GM19035 (cell line): ENCODE measurements around the gene APOA4.
"Not testable (repeated sequence)": the region's sequence is repeated elsewhere in the genome, so short reads cannot be mapped to it uniquely, and the experiment has no call there.

Experiments used
- ATAC-seq: cut with Tn5 transposase; IDR thresholded peaks from one replicate; pipeline ENCODE4 v1.9.1; 2021; ENCODE audit not compliant: unreplicated experiment

APOA4 gene

DNA sequence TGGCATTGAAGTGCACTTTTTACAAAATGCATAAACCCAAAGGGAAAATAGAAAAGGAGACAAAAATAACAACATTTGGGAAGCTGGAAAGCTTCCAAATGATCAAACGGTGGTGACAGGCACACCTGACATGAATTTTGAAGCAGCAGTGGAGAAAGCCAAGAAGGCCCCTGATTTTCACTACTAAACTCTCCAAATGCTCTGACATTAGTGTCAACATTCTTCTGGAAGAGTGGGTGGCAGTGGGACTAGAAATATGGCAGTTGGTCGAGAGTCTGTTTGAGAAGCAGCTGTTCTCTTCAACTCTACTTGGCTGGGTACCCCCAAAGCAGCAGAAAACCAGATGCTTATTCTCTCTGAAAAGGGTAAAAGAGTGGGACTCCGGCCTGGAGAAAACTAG is 19.1 kb downstream of the APOA4 start:
- no peak for ATAC-seq

DNA sequence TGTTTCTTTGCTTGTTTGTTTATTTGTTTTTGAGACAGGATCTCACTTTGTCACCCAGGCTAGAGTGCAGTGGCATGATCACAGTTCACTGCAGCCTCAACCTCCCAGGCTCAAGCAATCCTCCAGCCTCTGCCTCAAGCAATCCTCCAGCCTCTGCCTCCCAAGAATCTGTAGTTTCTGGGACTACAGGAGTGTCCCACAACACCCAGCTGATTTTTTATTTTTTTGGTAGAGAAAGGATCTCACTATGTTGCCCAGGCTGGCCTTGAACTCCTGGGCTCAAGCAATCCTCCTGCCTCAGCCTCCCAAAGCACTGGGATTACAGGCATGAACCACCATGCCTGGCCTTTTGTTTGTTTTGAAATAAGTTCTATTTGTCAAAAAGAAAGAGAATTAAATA is 21.4 kb downstream of the APOA4 start:
- not testable (repeated sequence) for ATAC-seq

DNA sequence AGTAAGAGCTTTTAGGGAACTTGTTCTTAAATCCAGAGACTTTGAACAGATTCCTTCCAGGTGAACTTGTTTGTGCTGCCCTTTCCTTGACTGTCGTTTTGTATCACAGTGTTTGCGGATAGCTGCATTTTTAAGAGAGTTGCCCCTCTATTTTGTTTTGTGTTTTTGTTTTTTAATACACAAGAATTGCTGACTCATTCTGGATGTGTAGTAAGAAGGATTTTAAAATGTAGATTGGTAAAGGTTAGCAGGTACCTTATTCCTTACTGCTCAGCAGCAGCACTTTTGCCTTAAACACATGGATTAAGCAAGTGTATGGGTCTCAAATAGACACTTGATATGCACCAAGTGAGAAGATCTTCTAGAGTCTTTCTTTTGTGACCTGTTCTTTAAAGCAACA is 22.5 kb downstream of the APOA4 start:
- no peak for ATAC-seq

DNA sequence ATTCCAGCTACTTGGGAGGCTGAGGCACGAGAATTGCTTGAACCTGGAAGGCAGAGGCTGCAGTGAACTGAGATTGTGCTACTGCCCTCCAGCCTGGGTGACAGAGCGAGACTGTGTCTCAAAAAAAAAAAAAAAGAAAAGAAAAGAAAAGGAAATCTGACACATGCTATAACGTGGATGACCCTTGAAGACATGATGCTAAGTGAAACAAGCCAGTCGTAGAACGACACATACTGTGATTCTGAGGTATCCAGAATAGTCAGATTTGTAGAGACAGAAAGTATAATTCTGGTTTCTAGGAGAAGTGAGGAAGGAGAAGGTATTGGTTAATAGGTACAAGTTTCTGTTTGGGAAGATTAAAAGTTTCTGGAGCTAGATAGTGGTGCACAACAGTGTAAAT is 24.7 kb downstream of the APOA4 start:
- no peak for ATAC-seq

DNA sequence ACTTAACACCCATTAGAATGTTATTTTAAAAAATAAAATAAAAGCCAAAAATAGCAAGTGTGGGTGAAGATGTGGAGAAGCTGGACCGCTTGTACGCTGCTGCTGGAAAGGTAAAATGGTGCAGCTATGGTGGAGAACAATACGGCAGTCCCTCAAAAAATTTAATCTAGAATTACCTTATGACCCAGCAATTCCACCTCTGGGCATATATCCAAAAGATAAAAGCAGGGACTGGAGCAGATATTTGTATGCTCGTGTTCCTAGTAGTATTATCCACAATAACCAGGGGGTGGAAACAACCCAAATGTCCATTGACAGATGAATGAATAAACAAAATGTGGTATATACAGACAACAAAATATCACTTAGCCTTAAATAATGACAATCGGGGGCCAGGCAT is 25.3 kb downstream of the APOA4 start:
- no peak for ATAC-seq

DNA sequence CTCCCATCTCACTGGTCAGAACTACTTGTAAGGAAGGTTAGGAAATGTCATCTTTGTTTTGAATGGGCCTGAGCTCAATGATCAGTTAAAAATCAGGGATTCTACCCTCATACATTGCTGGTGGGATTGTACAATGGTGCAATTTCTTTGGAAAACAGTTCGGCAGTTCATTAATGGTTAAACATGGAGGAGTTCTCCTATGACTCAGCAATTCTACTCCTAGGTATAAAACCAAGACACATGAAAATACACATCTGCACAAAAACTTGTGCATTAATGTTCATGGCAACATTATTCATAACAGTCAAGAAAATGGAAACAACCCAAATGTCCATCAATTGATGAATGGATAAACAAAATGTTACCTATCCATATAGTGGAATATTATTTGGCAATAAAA is 26.6 kb downstream of the APOA4 start:
- no peak for ATAC-seq

DNA sequence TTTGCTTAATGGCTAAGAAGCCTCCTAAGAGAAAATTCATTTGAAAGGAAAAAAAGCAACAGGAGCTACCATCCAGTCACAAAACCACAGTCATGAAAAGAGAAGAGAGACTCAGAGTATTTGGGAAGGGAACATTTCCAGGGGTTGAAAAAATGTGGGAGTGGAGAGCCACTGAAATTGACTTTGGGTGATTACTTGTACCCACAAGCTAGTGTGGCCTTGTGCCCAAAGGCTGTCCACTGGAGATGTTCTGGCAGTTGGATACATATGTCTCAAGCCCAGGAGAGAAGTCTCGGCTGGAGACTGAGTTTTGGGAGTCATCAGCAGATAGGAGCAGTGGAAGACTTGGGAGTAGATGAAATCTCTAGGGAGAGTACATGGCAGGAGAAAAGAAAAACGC is 28.3 kb downstream of the APOA4 start:
- ATAC-seq = no peak

DNA sequence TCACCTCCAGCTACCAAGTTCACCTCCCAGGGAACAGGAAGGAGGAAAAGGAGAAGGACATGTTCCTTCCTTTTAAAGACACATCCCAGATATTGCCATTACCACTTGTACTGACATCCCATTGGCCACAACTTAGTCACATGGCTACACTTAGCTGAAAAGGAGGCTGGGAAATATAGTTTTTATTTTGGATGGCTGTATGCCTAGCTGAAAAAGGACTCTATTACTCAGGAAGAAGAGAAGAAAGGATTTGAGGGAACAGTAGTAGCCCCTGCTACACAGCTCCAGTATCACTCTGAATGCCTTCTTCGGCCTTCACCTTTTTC is 29.4 kb downstream of the APOA4 start:
- ATAC-seq = no peak

DNA sequence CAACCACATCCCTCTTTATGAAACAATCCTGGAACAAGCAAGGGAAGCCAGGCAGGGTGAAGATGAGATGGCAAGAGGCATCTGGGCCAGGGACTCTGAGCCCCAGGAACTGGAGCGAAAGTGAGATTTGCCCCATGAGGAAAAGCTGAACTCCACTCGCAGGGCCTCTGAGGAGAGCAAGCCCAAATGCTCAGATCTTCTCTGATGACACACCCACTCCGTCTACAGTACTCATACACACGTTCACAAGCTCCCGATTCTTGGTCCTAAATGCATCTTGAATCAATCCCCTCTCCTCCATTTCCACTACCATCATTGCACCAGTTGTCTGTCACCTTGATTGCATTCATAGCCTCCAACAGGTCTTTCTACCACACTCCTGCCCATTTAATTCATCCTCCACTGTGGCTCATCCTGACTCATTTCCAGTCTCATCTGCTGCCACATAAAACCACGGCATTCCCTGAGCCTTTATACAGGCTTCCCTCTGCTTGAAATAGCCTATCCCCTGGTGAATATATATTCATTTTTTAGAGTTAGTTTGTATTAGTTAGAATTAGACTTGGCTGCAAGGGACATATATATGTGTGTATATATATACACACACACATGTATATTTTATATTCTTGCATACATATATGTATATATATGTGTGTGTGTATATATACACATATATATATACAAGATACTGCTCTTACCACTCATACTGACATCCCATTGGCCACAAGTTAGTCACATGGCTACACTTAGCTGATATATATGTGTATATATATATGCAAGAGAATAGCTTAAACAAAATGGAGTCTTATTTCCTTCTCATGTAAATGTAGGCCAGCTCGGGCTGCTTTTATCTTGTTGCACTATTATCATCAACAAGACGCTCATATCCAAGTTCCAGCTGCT is 30.0 kb downstream of the APOA4 start:
- ATAC-seq = no peak

DNA sequence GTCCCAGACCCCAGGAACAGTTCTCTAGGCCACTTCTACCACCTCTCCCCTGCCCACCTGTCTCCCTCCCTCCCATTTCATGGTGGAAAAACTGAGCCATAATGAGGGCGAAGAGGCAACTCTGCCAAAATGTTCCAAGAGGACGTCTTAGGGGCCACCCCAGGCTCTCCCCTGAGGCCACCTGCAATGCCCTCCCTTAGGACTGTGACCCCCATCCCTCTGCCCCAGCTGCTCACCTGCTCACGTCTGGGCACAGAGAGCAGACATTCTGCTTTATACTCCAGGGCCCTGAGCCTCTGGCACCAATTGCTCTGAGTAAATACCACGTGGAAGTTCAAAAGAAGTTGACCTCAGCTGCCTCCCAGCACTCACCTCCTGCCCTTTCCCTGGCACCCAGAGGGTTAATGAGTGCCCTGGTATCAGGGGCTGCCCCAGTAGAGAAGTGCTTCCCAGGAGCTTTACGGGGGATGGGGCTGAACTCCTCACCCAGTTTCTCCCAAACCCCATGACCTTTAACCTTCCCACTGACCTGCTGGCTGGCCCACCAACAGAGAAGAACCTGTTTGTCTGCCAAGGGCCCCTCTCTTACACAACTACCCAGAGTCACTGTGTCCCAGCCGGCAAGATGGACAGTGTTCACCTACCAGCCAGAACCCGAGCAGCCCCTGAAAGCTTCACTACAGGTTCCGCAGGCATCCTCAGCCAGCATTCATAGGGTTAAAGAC is 30.8 kb downstream of the APOA4 start:
- no peak for ATAC-seq

DNA sequence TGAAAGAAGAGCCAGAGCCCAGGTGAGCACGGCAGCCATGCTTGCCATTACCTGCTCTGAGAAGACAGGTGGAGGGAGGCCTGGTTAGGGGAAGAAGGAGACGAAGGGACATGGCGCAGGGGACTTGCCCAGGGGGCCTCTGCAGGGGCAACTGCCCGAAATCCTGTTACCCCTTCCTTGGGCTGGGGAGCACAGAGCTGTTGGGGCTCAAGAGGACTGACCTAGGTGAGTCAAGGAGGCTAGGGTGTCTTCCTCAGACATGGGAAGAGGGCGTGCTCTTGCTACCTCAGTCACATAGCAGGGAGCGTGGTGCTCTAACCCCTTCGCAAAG is 31.3 kb downstream of the APOA4 start, which contains the start of gene APOA5:
Gene APOA5 (minus strand): TSS at position 67 of the 331 bp plus-strand sequence. CDS start 19 bp downstream, at position 48.
- no peak for ATAC-seq

DNA sequence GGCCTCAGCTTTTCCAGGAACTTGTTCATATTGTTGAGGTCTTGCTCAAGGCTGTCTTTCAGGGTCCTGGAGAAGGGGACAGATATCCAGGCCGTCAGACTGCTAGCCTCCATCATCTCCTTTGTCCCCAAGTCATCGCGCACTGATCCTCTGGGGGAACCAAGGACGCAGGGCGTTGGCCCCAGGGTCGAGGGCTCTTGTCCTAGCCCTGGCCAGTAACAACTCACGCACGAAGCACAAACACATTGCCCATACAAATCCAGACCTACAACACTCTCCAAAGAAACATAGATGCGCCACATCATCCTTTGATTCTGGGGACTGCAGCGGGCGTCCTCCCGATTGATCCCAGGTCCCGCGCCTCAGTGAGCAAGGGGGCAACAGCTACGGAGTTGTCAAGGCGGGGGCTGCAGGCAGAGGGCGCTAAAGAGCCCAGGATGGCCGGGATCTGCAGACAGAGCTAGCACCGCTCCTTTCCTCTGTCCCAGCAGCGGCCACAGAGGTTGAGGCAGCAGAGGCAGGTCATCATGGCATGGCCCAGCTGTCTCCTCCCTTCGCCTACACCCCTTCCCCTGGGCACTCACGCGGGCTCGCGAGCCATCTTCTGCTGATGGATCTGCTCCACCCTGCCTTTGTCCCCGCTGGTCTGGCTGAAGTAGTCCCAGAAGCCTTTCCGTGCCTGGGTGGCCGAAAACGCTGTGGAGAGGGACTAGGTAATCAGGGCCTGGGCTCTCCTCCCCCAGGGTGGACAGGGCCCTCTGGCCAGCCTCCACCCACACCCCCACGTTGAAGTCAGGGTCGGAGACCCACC is 31.9 kb downstream of the APOA4 start:
- ATAC-seq = no peak

DNA sequence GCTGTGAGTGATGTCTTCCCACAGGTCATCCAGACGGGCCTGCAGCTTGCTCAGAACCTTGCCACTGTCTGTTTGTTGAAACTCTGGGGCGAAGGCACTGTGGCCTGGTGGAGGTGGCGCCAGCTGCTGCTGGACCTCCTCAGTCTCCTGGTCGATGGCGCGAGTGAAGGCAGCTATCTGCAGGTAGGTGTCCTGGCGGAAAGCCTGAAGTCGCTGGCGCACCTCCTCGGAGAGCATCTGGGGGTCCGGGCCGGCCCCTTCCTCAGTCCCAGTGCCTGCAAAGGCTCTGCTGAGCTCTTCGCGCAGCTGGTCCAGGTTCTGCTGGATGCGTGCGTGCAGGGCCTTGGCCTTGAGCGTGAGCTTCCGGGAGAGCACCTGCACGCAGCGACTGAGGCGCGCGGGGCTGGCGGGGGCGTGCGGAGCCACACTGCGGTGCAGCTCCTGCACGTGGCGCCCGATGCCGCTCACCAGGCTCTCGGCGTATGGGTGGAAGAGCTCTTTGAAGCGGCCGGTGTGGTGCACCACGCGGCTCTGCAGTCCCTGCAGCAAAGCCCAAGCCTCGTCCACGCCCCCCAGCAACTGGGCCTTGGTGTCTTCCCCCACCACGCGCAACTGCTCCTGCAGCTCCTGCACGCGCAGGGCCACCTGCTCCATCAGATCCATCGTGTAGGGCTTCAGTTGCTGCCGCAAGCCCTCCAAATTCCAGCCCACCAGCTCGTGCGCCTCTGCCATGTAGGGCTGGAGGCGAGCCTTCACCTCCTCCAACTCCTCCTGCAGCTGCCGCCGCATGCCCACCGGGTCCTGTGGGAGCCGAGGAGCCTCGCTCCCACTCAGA is 32.7 kb downstream of the APOA4 start:
- ATAC-seq = no peak

DNA sequence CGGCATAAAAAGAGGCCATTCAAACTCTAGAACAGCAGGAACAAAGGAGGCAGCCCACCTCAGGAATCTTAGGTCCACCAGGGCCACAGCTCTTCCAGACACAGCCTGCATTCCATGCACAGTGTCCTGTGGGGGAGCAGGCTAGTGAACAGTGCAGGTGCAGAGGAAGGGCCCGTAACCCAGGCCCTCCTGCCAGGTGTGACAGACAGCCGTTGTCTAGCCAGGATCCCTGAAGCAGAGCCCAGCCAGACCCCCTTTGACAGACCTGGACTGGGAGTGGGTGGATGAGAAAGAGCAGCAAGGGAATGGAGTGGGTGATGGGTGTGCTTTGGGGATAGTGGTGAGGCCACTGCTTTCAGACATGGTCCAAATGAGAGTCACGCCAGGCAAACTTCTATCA is 34.1 kb downstream of the APOA4 start:
- no peak for ATAC-seq

DNA sequence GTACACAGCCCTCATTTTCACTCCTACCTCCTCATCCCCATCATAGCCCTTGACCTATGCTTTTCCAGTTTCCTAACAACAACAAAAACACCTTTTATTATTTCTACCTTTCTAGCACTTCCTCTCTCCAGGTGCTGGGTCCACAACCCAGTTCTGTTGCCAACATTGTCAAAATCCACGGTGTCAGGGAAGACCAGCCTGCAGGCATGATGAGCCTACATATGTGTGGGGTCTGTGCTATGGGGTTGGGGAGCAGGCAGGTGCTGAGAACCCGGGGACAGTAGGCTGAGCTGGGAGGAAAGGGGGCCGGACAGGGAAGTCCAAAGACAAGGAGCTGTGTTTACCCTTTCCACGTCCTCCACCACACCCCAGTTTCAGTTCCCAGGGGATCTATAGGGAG is 34.6 kb downstream of the APOA4 start:
- ATAC-seq = no peak

DNA sequence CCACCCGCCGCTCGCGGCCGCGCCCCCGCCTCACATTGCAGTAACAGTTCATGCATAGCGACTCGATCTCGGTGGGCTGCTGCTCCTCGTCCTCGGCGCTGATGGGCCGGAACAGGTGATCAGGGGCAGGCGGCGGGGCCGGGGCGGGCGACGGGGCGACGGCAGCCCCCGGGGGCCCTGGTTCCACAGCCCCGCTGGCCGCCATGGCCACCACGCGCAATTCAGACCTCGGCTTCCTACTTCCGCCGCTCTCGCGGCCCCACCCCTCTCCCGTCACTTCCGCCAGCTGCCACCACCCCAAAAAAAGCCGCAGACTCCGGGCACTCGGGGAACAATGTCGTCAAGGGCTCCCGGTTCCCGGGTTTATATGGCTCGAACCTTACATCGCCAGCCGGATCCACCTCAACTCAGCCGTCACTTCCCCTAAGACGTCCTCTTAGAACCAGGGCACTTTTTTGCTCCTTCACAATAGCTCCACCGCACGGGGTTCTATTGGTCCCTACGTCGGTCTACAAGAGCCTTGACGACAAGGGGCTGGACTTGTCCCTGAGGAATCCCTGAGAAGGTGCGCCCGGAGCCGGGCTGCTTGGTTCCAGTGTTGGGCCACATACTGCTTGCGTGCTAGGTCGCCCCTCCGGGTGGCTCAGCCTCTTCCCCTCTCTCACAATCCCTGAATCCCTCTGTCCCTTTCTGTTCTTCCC is 35.2 kb downstream of the APOA4 start, which contains the start of gene ZPR1:
Gene ZPR1 (minus strand): TSS at position 238 of the 701 bp plus-strand sequence. CDS start 33 bp downstream, at position 205.
- ATAC-seq = peak; percentile 88

DNA sequence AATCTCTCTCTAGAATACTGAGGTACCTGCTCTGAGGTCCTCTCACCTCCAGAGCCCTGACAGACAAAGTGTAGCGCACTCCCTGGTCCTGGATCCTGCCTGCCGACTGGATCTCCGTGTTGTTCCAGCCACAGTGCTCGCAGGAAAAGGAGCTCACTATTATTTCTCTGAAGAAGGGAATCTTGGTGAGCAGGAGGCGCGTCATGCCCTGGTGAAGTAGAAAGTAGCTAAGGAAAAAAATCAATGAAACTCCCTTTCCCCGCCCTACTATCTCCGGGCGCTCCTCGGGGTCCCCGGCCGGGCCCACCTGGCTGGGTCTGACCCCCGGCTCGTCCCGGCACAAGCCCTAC is 35.7 kb downstream of the APOA4 start:
- ATAC-seq = peak; percentile 2

DNA sequence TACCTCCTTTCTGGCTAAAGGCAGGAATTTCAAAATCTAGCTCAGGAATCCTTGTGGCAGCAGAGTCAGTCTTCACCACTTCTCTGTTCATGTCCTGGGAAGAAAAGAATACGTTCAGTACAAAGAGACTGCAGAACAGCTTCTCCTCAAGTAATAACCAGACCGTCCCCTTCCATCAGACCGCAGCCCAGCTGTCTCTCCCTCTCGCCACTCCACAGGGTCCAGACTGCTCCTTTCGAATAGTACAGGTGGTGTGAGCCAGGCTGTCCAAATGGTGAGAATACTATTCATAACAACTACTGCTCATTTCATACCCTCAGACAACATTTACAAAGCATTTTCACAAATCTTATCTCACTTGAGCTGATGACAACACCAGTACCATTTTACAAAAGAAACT is 36.1 kb downstream of the APOA4 start:
- ATAC-seq = no peak

DNA sequence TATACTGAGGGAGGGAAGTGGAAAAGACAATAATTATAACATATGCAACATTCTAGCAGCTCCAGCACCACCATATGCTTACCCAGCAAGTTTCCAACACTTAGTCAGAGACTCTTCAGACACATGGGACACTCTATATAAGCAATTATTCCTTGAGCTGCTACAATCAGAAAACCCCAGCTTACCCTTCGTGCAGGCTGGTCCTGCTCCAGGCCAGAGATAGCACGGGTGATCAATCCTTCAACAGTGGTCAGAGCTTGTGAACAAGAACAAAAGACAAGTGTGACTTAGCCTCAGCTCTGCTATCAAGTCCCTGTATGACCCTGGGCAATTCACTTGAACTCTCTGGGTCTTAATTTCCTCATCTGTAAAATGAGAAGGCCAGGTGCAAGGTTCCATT is 36.8 kb downstream of the APOA4 start:
- ATAC-seq = no peak

DNA sequence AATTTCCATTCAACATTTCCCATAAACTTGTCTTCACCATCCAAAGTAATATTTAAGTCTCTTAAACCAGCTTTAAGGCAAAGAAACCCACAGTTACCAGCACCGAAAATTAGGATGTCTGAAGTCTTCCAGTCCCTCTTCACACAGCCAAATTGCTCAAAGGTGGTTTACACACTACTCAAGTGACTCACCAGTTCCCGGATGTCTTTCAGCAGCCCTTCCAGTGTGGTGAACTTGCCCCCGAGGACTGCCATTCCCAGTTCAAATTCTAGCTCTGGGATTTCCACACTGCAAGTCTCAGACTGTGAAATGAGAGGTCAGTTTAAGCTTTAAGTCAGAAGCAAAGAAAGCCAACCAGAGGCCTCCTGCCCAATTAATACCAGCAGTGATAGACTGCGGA is 40.4 kb downstream of the APOA4 start:
- no peak for ATAC-seq
